ENCODE data around the gene PHF13. TPM values are rescaled to one million over a fixed set of nuclear protein-coding genes. Genes with fewer than 3 reads are reported as not detected.
A peak's percentile ranks its signal among the peaks of the same experiment; 100 is the strongest.

The PHF13 gene
- total and polyA plus RNA-seq, 9 of the 15 experiments (the other 6 are each of a cell fraction or from before 2014, with no cell fraction given): 1.8 to 36.1 (median 11.7) TPM

- TF ChIP-seq ZBTB11 (CRISPR knock-in tag; IDR thresholded peaks at IDR 0.05) (peak in 1 of 3 experiments; percentile 38; a peak in 1 of 6 replicates), BRF1 (IDR thresholded peaks at IDR 0.05; ENCODE audit: borderline replicate concordance, extremely low read depth, insufficient read length) (no peak), CBX2 (IDR thresholded peaks at IDR 0.05; ENCODE audit: insufficient read depth, low read length, poor library complexity, severe bottlenecking) (no peak), RBM14 (IDR thresholded peaks at IDR 0.05; ENCODE audit: borderline replicate concordance, insufficient read depth, low read depth, low read length) (0 out of 2 replicates have a peak, but pooled peaks have one; percentile 57), C11orf30 (IDR thresholded peaks at IDR 0.05; ENCODE audit: low read depth) (peak; percentile 95), FOXK1 (CRISPR knock-in tag; IDR thresholded peaks at IDR 0.05; ENCODE audit: borderline replicate concordance) (peak; percentile 97), ZNF398 (CRISPR knock-in tag; IDR thresholded peaks at IDR 0.05) (no peak), SAFB2 (IDR thresholded peaks at IDR 0.05; ENCODE audit: borderline replicate concordance, low read depth, low read length, severe bottlenecking) (no peak), NEUROD1 (IDR thresholded peaks at IDR 0.05; ENCODE audit: borderline replicate concordance, low read depth, low read length, partially characterized antibody) (no peak), ARHGAP35 (IDR thresholded peaks at IDR 0.05; ENCODE audit: partially characterized antibody) (no peak), CTCFL (IDR thresholded peaks at IDR 0.05; ENCODE audit: borderline replicate concordance, insufficient read depth, low read depth, low read length, poor library complexity, severe bottlenecking) (no peak), RAD51 (IDR thresholded peaks at IDR 0.05; ENCODE audit: borderline replicate concordance, low read depth) (peak; percentile 96), ESRRA (IDR thresholded peaks at IDR 0.05; ENCODE audit: borderline replicate concordance, low read depth) (peak; percentile 27; the same call in 1 of the 2 replicates), ZNF644 (tag; IDR thresholded peaks at IDR 0.05; ENCODE audit: low read depth) (no peak), GATA2 (CRISPR knock-in tag; IDR thresholded peaks at IDR 0.05) (no peak), YY1 (IDR thresholded peaks at IDR 0.05; ENCODE audit: borderline replicate concordance in 1 of 3, control insufficient read depth in 1 of 3, extremely low read depth in 1 of 3, insufficient read depth in 3 of 3, insufficient read length in 1 of 3, insufficient replicate concordance in 2 of 3, low read depth in 1 of 3, low read length in 2 of 3) (no peak)
These were observed 12.2 kb upstream of the PHF13 start (continued) for GRCh38 chr1:6601049-6601922.

Measured in K562 (cell line).